B cell (primary cell): ENCODE measurements around the gene HSDL2. TPM values are rescaled to one million over a fixed set of nuclear protein-coding genes. Genes with fewer than 3 reads are reported as not detected.

Experiments
- ATAC-seq: fragments of 200-7000 bp; cut with Tn5 transposase; one replicate; pipeline ENCODE4 v1.10.0; 2021; ENCODE audit warnings: low read depth, mild to moderate bottlenecking, moderate number of reproducible peaks, moderate library complexity
- CTCF ChIA-PET: fragments of 350-600 bp; sonication (Branson Sonifier 250); formaldehyde crosslinking; loops from one replicate; lab custom pipeline; 2021; ENCODE audit warnings: antibody characterized with exemption, inconsistent platforms; lab: Charles Lee
- POLR2A ChIA-PET: fragments of 350-600 bp; sonication (Branson Sonifier 250); formaldehyde crosslinking; loops from one replicate; lab custom pipeline; 2021; ENCODE audit warnings: antibody characterized with exemption; lab: Charles Lee
- DNase-seq: peaks from one replicate; pipeline ENCODE4 v3.0.0; 2013
- H2AFZ ChIP-seq: 2 replicates; pipeline ENCODE4 v1.6.1; 2012; ENCODE audit warnings: mild to moderate bottlenecking, low read depth, low read length; ENCODE audit not compliant: insufficient read depth, poor library complexity, severe bottlenecking
- H3K27ac ChIP-seq, 2 donors: 1 replicate in 1 of 2; 2 replicates in 1 of 2; pipeline ENCODE4 v1.5.1; 2012 to 2013; ENCODE audit warnings: low read length in 2 of 2, mild to moderate bottlenecking in 2 of 2, moderate library complexity in 1 of 2
- H3K27me3 ChIP-seq, 4 experiments: fragments of 200-600 bp in 1 of 4; sonication (generic) in 1 of 4; replicated peaks in 1 of 4; 1 replicate in 2 of 4; 2 replicates in 2 of 4; pipeline versions ENCODE4 v1.6.1 to v1.7.0; 2013 to 2016; ENCODE audit warnings: low read length in 3 of 4, mild to moderate bottlenecking in 2 of 4, mixed read lengths in 1 of 4, moderate library complexity in 1 of 4; ENCODE audit not compliant: insufficient read depth in 4 of 4, control insufficient read depth in 3 of 4; ENCODE audit errors: control extremely low read depth in 1 of 4
- H3K36me3 ChIP-seq, 2 experiments: replicated peaks in 1 of 2; 1 replicate in 1 of 2; 2 replicates in 1 of 2; pipeline versions ENCODE4 v1.6.1 to v1.7.1; 2013; ENCODE audit warnings: low read length in 1 of 2; ENCODE audit not compliant: insufficient read depth in 2 of 2, control insufficient read depth in 1 of 2; ENCODE audit errors: control extremely low read depth in 1 of 2, extremely low read depth in 1 of 2
- H3K4me1 ChIP-seq, 2 donors: fragments of 200-600 bp in 1 of 2; sonication (generic) in 1 of 2; 1 replicate in 1 of 2; 2 replicates in 1 of 2; pipeline versions ENCODE4 v1.5.1 to v1.6.1; 2013 to 2017; ENCODE audit warnings: low read length in 2 of 2; ENCODE audit not compliant: control insufficient read depth in 2 of 2, insufficient read depth in 2 of 2
- H3K4me2 ChIP-seq: replicated peaks from 2 replicates; pipeline ENCODE3; 2012; ENCODE audit warnings: mild to moderate bottlenecking, low read depth, low read length; ENCODE audit not compliant: poor library complexity, severe bottlenecking
- H3K4me3 ChIP-seq, 5 experiments: fragments of 200-600 bp in 1 of 5; sonication (generic) in 1 of 5; 1 replicate in 3 of 5; 2 replicates in 2 of 5; pipeline versions ENCODE4 v1.5.1 to v1.7.0; 2011 to 2016; ENCODE audit warnings: low read length in 4 of 5, mild to moderate bottlenecking in 4 of 5, low read depth in 2 of 5, control low read depth in 1 of 5, moderate library complexity in 1 of 5; ENCODE audit not compliant: insufficient read depth in 1 of 5; ENCODE audit errors: control extremely low read depth in 1 of 5, extremely low read depth in 1 of 5
- H3K79me2 ChIP-seq: fragments of 200-600 bp; sonication (generic); one replicate; pipeline ENCODE4 v1.6.0; 2016; ENCODE audit warnings: low read length; ENCODE audit not compliant: control insufficient read depth, insufficient read depth
- H3K9ac ChIP-seq: fragments of 200-600 bp; sonication (generic); 2 replicates; pipeline ENCODE4 v1.6.1; 2017; ENCODE audit warnings: mild to moderate bottlenecking, low read length, moderate library complexity
- H3K9me3 ChIP-seq, 3 donors: one replicate each; pipeline versions ENCODE4 v1.6.1 to v1.7.1; 2013; ENCODE audit warnings: low read length in 2 of 3; ENCODE audit not compliant: control insufficient read depth in 2 of 3, insufficient read depth in 1 of 3; ENCODE audit errors: control extremely low read depth in 1 of 3
- H4K20me1 ChIP-seq: 2 replicates; pipeline ENCODE4 v1.6.0; 2012; ENCODE audit warnings: mild to moderate bottlenecking, low read length; ENCODE audit not compliant: insufficient read depth, control insufficient read depth, poor library complexity, severe bottlenecking
- H3K27ac Mint-ChIP-seq: one replicate; pipeline ENCODE4 v1.8.0; 2021; ENCODE audit warnings: mixed read lengths
- H3K27me3 Mint-ChIP-seq: one replicate; pipeline ENCODE4 v1.8.0; 2021; ENCODE audit warnings: mixed read lengths
- H3K4me1 Mint-ChIP-seq: one replicate; pipeline ENCODE4 v1.8.0; 2021; ENCODE audit warnings: mixed read lengths
- H3K4me3 Mint-ChIP-seq: one replicate; pipeline ENCODE4 v1.8.0; 2021; ENCODE audit warnings: mixed read lengths
- H3K9me3 Mint-ChIP-seq: one replicate; pipeline ENCODE4 v1.8.0; 2022; ENCODE audit warnings: mixed read lengths; ENCODE audit not compliant: insufficient read depth
- EZH2 ChIP-seq: IDR thresholded peaks from 2 replicates; pipeline ENCODE4 v1.6.1; 2012; ENCODE audit warnings: borderline replicate concordance, low read depth, mild to moderate bottlenecking, moderate library complexity, low read length; ENCODE audit not compliant: insufficient read depth, poor library complexity, severe bottlenecking
- WGBS: methylation state at CpG from one replicate; pipeline ENCODE4 v1.1.5; 2013; ENCODE audit warnings: missing lambda C conversion rate; ENCODE audit not compliant: insufficient coverage; 5-methylcytosine and 5-hydroxymethylcytosine counted together
- intact Hi-C: fragments of 100-400 bp; cut with micrococcal nuclease; formaldehyde crosslinking; loops from one replicate; pipeline ENCODE4 v1.10.0; 2022
- polyA plus RNA-seq: library from polyadenylated mRNA; depleted of rRNA; stranded (reverse); fragments of >200 nt; gene quantifications from 2 replicates; pipeline ENCODE4 v1.2.3, GENCODE V29; 2012
- total RNA-seq, 2 donors: library from RNA; stranded (reverse); fragments of 120-200 nt in 1 of 2; gene quantifications; 1 replicate in 1 of 2; 2 replicates in 1 of 2; pipeline versions ENCODE4 v1.2.3 to v1.2.4, GENCODE V29; 2013 to 2022
- TF ChIP-seq, protein P1 (sequence below): fragments of 200-600 bp; IDR thresholded peaks from one replicate; pipeline ENCODE4 v1.8.0; 2022; ENCODE audit warnings: antibody characterized with exemption, mild to moderate bottlenecking

The HSDL2 gene
- total and polyA plus RNA-seq, 2 donors (not counting 1 experiment from before 2014, with no cell fraction given), result 5.8 to 11.7 TPM

DNA sequence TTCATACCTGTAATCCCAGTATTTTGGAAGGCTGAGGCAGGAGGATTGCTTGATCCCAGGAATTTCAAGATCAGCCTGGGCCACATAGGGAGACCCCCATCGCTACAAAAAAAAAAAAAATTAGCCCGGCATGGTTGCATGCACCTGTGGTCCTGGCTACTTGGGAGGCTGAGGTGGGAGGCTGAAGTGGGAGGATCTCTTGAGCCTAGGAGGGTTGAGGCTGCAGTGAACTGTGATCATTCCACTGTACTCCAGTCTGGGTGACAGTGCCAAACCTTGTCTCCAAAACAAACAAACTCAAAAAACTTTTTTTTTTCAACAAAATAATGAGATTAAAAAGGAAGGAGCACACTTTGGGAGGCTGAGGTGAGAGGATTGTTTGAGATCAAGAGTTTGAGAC, 120.9 kb downstream of the HSDL2 start:
- Histone ChIP-seq H3K79me2 (peaks cover 32% of the 10 kb centered on the region), H3K36me3 (no peaks in the 10 kb centered on the region), H3K9me3 (no peaks in the 10 kb centered on the region), H3K4me2 (no peak overlapping the region), H2AFZ (no peak overlapping the region), H3K4me1 (no peaks in the 10 kb centered on the region), H3K4me3 (no peak overlapping the region), H3K27ac (no peak overlapping the region), H3K27me3 (no peaks in the 10 kb centered on the region), H3K9ac (no peak overlapping the region), H4K20me1 (no peaks in the 10 kb centered on the region)
- no peak for ATAC-seq
- POLR2A ChIA-PET, result no interaction called here
- DNase-seq, result no peak
- WGBS, result 100% methylated on average over 1 of the region's 2 CpGs
- Mint-ChIP-seq H3K27ac (no peak overlapping the region), H3K27me3 (no peaks in the 10 kb centered on the region), H3K4me1 (no peaks in the 10 kb centered on the region), H3K9me3 (no peaks in the 10 kb centered on the region), H3K4me3 (no peak overlapping the region)
- intact Hi-C loops, result no loop called here
- TF ChIP-seq EZH2, result no peak
- TF ChIP-seq, protein P1, sequence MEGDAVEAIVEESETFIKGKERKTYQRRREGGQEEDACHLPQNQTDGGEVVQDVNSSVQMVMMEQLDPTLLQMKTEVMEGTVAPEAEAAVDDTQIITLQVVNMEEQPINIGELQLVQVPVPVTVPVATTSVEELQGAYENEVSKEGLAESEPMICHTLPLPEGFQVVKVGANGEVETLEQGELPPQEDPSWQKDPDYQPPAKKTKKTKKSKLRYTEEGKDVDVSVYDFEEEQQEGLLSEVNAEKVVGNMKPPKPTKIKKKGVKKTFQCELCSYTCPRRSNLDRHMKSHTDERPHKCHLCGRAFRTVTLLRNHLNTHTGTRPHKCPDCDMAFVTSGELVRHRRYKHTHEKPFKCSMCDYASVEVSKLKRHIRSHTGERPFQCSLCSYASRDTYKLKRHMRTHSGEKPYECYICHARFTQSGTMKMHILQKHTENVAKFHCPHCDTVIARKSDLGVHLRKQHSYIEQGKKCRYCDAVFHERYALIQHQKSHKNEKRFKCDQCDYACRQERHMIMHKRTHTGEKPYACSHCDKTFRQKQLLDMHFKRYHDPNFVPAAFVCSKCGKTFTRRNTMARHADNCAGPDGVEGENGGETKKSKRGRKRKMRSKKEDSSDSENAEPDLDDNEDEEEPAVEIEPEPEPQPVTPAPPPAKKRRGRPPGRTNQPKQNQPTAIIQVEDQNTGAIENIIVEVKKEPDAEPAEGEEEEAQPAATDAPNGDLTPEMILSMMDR, result no peak
- CTCF ChIA-PET, result interaction anchor here (0.7 kb wide), 1 partner anchor 13 kb away, joined by 3 read pairs; no protein-coding TSS in a partner anchor

- Mint-ChIP-seq H3K27ac (no peak overlapping the region), H3K9me3 (no peaks in the 10 kb centered on the region), H3K4me3 (no peak overlapping the region), H3K27me3 (no peaks in the 10 kb centered on the region), H3K4me1 (no peaks in the 10 kb centered on the region)
- TF ChIP-seq, protein P1, result no peak
- TF ChIP-seq EZH2, result no peak
- no peaks in the 10 kb centered on the region for H3K9me3 ChIP-seq
- no peaks in the 10 kb centered on the region for H3K4me1 ChIP-seq
- H3K27me3 ChIP-seq, result no peaks in the 10 kb centered on the region
- 100% methylated on average over 8 of the region's 8 CpGs for WGBS
- H3K79me2 ChIP-seq, result peaks cover 31% of the 10 kb centered on the region
- no peak overlapping the region for H3K27ac ChIP-seq
- H3K36me3 ChIP-seq, result no peaks in the 10 kb centered on the region
- no peak overlapping the region for H3K9ac ChIP-seq
- DNase-seq, result no peak
- no peak overlapping the region for H2AFZ ChIP-seq
- POLR2A ChIA-PET, result no interaction called here
- no peak overlapping the region for H3K4me3 ChIP-seq
- intact Hi-C loops, result no loop called here
- H3K4me2 ChIP-seq, result no peak overlapping the region
- no peaks in the 10 kb centered on the region for H4K20me1 ChIP-seq
- CTCF ChIA-PET, result interaction anchor here (0.7 kb wide), 1 partner anchor 13 kb away, joined by 3 read pairs; no protein-coding TSS in a partner anchor
- ATAC-seq, result no peak
These were observed 121.4 kb downstream of the HSDL2 start for GRCh38 chr9:112501287-112501686.
